ENCODE data around the gene GLCE. TPM values are rescaled to one million over a fixed set of nuclear protein-coding genes. Genes with fewer than 3 reads are reported as not detected.
A peak's percentile ranks its signal among the peaks of the same experiment; 100 is the strongest.
"Not testable (repeated sequence)": the region's sequence is repeated elsewhere in the genome, so short reads cannot be mapped to it uniquely, and the experiment has no call there.

Gene GLCE
- total RNA-seq, 1 experiment from 2014 or later, result 7.5 TPM

GRCh38 chr15:69288531-69289341 is 128.3 kb downstream of the GLCE start:
- CTCF ChIA-PET, result interaction anchor here (2.3 kb wide), 1 partner anchor 106 kb away, joined by 10 read pairs; no protein-coding TSS in a partner anchor

GRCh38 chr15:69289342-69290146 is 129.1 kb downstream of the GLCE start:
- H3K36me3 Mint-ChIP-seq (ENCODE audit: insufficient read depth, unreplicated experiment), result no peaks in the 10 kb centered on the region
- ChIA-PET CTCF (interaction anchor here (0.6 to 2.3 kb wide), 2 partner anchors 105 to 1209 kb away, joined by 3 to 10 read pairs; no protein-coding TSS in a partner anchor), POLR2A (interaction anchor here (0.6 to 2.5 kb wide), 6 partner anchors 8 to 1255 kb away, joined by 3 to 10 read pairs (median 3); partner anchors contain the start of gene GLCE)
- no peak overlapping the region for H3K27ac Mint-ChIP-seq (ENCODE audit: low read depth, unreplicated experiment)
- no peaks in the 10 kb centered on the region for H3K27me3 Mint-ChIP-seq (ENCODE audit: insufficient read depth, unreplicated experiment)
- TF ChIP-seq CTCF (IDR thresholded peaks at IDR 0.05; ENCODE audit: unreplicated experiment), result no peak
- intact Hi-C loops (cut with micrococcal nuclease), result no loop called here
- no TSS peak for BruUV-seq (replicated peaks)
- H3K4me1 Mint-ChIP-seq (ENCODE audit: insufficient read depth, unreplicated experiment), result no peaks in the 10 kb centered on the region
- no peaks in the 10 kb centered on the region for H3K9me3 Mint-ChIP-seq (ENCODE audit: unreplicated experiment)
- no peak overlapping the region for H3K4me3 Mint-ChIP-seq (ENCODE audit: unreplicated experiment)
- DNase-seq (ENCODE audit: unreplicated experiment), result no peak

More at GRCh38 chr15:69288531-69289341, 128.3 kb downstream of the GLCE start:
- Mint-ChIP-seq H3K27ac (ENCODE audit: low read depth, unreplicated experiment) (no peak overlapping the region), H3K27me3 (ENCODE audit: insufficient read depth, unreplicated experiment) (no peaks in the 10 kb centered on the region), H3K9me3 (ENCODE audit: unreplicated experiment) (no peaks in the 10 kb centered on the region), H3K4me1 (ENCODE audit: insufficient read depth, unreplicated experiment) (no peaks in the 10 kb centered on the region), H3K4me3 (ENCODE audit: unreplicated experiment) (no peak overlapping the region), H3K36me3 (ENCODE audit: insufficient read depth, unreplicated experiment) (no peaks in the 10 kb centered on the region)
- intact Hi-C loops (cut with micrococcal nuclease), result no loop called here
- POLR2A ChIA-PET, result interaction anchor here (1.3 to 2.5 kb wide), 3 partner anchors 9 to 15 kb away, joined by 3 to 10 read pairs (median 3); no protein-coding TSS in a partner anchor
- peak; percentile 42 for DNase-seq (ENCODE audit: unreplicated experiment)
- no peak for TF ChIP-seq CTCF (IDR thresholded peaks at IDR 0.05; ENCODE audit: unreplicated experiment)
- no TSS peak for BruUV-seq (replicated peaks)

GRCh38 chr15:69290346-69291164 is 130.1 kb downstream of the GLCE start:
- BruUV-seq (replicated peaks), result no TSS peak
- Mint-ChIP-seq H3K9me3 (ENCODE audit: unreplicated experiment) (no peaks in the 10 kb centered on the region), H3K36me3 (ENCODE audit: insufficient read depth, unreplicated experiment) (no peaks in the 10 kb centered on the region), H3K27me3 (ENCODE audit: insufficient read depth, unreplicated experiment) (no peaks in the 10 kb centered on the region), H3K27ac (ENCODE audit: low read depth, unreplicated experiment) (no peak overlapping the region), H3K4me3 (ENCODE audit: unreplicated experiment) (no peak overlapping the region), H3K4me1 (ENCODE audit: insufficient read depth, unreplicated experiment) (no peaks in the 10 kb centered on the region)
- intact Hi-C loops (cut with micrococcal nuclease), result no loop called here
- no peak for TF ChIP-seq CTCF (IDR thresholded peaks at IDR 0.05; ENCODE audit: unreplicated experiment)
- DNase-seq (ENCODE audit: unreplicated experiment), result no peak
- CTCF ChIA-PET, result interaction anchor here (1.3 to 2.3 kb wide), 2 partner anchors 13 to 104 kb away, joined by 4 to 10 read pairs; no protein-coding TSS in a partner anchor
- POLR2A ChIA-PET, result interaction anchor here (0.5 to 2.5 kb wide), 8 partner anchors 7 to 1254 kb away, joined by 3 to 10 read pairs (median 3); partner anchors contain the start of gene GLCE

- POLR2A ChIA-PET; H3K27ac Mint-ChIP-seq (ENCODE audit: low read depth, unreplicated experiment); H3K9me3 Mint-ChIP-seq (ENCODE audit: unreplicated experiment); BruUV-seq (replicated peaks); H3K4me3 Mint-ChIP-seq (ENCODE audit: unreplicated experiment); DNase-seq (ENCODE audit: unreplicated experiment); intact Hi-C loops (cut with micrococcal nuclease); H3K36me3 Mint-ChIP-seq (ENCODE audit: insufficient read depth, unreplicated experiment); H3K27me3 Mint-ChIP-seq (ENCODE audit: insufficient read depth, unreplicated experiment); H3K4me1 Mint-ChIP-seq (ENCODE audit: insufficient read depth, unreplicated experiment): not testable (repeated sequence)
- CTCF ChIA-PET, result interaction anchor here (0.7 to 0.9 kb wide), 2 partner anchors 11 to 22 kb away, joined by 3 read pairs; no protein-coding TSS in a partner anchor
These were observed 131.2 kb downstream of the GLCE start for GRCh38 chr15:69291651-69292050.

Data from MCF 10A (cell line).